Progenitor cell of endocrine pancreas (in vitro differentiated cells): ENCODE data around the gene LRFN5. TPM values are rescaled to one million over a fixed set of nuclear protein-coding genes. Genes with fewer than 3 reads are reported as not detected.

Source experiments
- DNase-seq: peaks from one replicate; pipeline ENCODE4 v3.0.0; 2021; ENCODE audit warnings: low spot score; ENCODE audit not compliant: unreplicated experiment
- H3K27ac Mint-ChIP-seq: 2 replicates; pipeline ENCODE4 v1.8.0; 2021; ENCODE audit warnings: mild to moderate bottlenecking, moderate library complexity, mixed read lengths
- H3K27me3 Mint-ChIP-seq: 2 replicates; pipeline ENCODE4 v1.8.0; 2021; ENCODE audit warnings: mixed read lengths
- H3K36me3 Mint-ChIP-seq: 2 replicates; pipeline ENCODE4 v1.8.0; 2022; ENCODE audit warnings: mixed read lengths; ENCODE audit not compliant: insufficient read depth
- H3K4me1 Mint-ChIP-seq: 2 replicates; pipeline ENCODE4 v1.8.0; 2021; ENCODE audit warnings: low read depth, mixed read lengths
- H3K4me3 Mint-ChIP-seq: 2 replicates; pipeline ENCODE4 v1.8.0; 2021; ENCODE audit warnings: low read depth, mild to moderate bottlenecking, moderate library complexity, mixed read lengths
- H3K9me3 Mint-ChIP-seq: 2 replicates; pipeline ENCODE4 v1.8.0; 2021; ENCODE audit warnings: low read depth, mixed read lengths
- CTCF ChIP-seq: fragments of 200-600 bp; sonication (generic); IDR thresholded peaks from one replicate; pipeline ENCODE4 v1.5.0; 2021; ENCODE audit warnings: antibody characterized with exemption, mild to moderate bottlenecking; ENCODE audit not compliant: unreplicated experiment
- total RNA-seq: library from RNA; stranded (reverse); gene quantifications from 2 replicates; pipeline ENCODE4 v1.2.1, GENCODE V29; 2021

The LRFN5 gene
- total RNA-seq, 1 donor from 2014 or later: 0.46 TPM

GRCh38 chr14:41758011-41758665 lies 151.5 kb downstream of the LRFN5 start:
- H3K4me3 Mint-ChIP-seq: no peak overlapping the region
- H3K36me3 Mint-ChIP-seq: no peaks in the 10 kb centered on the region
- no peaks in the 10 kb centered on the region for H3K4me1 Mint-ChIP-seq
- H3K27me3 Mint-ChIP-seq: no peaks in the 10 kb centered on the region
- no peak for TF ChIP-seq CTCF
- no peak overlapping the region for H3K27ac Mint-ChIP-seq
- DNase-seq: no peak
- peaks cover 10% of the 10 kb centered on the region for H3K9me3 Mint-ChIP-seq

GRCh38 chr14:41761204-41761603 lies 154.5 kb downstream of the LRFN5 start:
- no peak overlapping the region for H3K4me3 Mint-ChIP-seq
- no peak for TF ChIP-seq CTCF
- no peak for DNase-seq
- no peaks in the 10 kb centered on the region for H3K27me3 Mint-ChIP-seq
- no peak overlapping the region for H3K27ac Mint-ChIP-seq
- H3K36me3 Mint-ChIP-seq: no peaks in the 10 kb centered on the region
- H3K4me1 Mint-ChIP-seq: no peaks in the 10 kb centered on the region
- peaks cover 3% of the 10 kb centered on the region for H3K9me3 Mint-ChIP-seq

GRCh38 chr14:41766772-41767171 lies 160.1 kb downstream of the LRFN5 start:
- Mint-ChIP-seq H3K27me3 (no peaks in the 10 kb centered on the region), H3K4me3 (no peak overlapping the region), H3K27ac (no peak overlapping the region), H3K9me3 (no peaks in the 10 kb centered on the region), H3K4me1 (peaks cover 7% of the 10 kb centered on the region), H3K36me3 (no peaks in the 10 kb centered on the region)
- DNase-seq: no peak
- TF ChIP-seq CTCF: no peak

DNA sequence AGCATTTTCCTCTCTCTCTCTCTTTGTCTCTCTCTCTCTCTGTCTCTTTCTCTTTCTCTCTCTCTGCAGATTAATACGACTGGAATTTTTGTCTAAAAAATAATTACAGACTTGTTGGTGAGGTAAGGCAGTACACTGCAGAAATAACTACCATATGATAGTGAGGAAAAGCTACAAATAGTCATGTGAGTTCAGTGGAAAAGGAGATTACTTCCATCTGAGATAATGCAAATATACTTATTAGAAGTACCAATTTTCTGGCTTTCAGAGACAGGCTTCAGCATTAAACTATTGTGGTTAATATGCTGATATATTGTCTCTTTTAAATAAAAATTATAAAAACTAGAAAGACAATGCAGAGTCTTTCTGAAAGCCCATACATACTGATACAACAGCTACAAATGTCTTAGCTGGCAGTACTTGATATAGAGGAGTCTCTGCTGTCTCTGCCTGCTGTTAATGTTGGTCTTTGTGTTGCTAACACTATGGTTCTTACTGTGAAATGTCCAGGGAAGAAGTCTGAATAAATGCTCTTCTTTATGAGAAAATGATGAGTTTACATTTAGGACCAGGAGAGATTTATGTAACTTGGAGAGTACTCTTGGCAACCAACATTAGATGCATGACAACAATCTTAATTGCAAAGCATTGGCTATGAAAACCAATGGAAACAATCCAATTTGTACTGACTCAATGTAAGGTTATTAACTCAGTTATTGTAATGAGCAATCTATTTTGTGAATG lies 167.0 kb downstream of the LRFN5 start:
- H3K27ac Mint-ChIP-seq: no peak overlapping the region
- peaks cover 3% of the 10 kb centered on the region for H3K4me1 Mint-ChIP-seq
- H3K36me3 Mint-ChIP-seq: no peaks in the 10 kb centered on the region
- no peak overlapping the region for H3K4me3 Mint-ChIP-seq
- H3K9me3 Mint-ChIP-seq: peaks cover 3% of the 10 kb centered on the region
- no peak for TF ChIP-seq CTCF
- DNase-seq: no peak
- H3K27me3 Mint-ChIP-seq: no peaks in the 10 kb centered on the region

DNA sequence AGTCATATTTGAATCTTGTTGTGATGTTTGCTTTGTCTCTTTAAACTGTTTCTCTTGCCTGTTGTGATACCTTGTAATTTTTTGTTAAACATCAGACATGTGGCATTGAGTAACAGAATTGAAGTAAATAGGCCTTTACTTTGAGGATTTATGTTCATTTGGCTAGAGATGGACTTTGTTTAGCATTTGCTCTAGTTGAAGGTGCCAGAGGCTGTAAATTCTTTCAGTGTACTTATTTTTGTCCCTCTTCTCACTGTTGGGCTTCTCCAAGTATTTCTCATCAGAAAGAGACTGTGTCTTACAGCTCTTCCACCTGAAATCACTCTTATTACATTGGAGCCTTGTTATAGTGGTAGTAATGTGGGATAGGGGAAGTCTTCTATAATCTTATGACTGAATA lies 175.8 kb downstream of the LRFN5 start:
- no peak for DNase-seq
- H3K4me3 Mint-ChIP-seq: no peak overlapping the region
- H3K4me1 Mint-ChIP-seq: no peaks in the 10 kb centered on the region
- no peak overlapping the region for H3K27ac Mint-ChIP-seq
- no peaks in the 10 kb centered on the region for H3K9me3 Mint-ChIP-seq
- H3K27me3 Mint-ChIP-seq: no peaks in the 10 kb centered on the region
- no peak for TF ChIP-seq CTCF
- no peaks in the 10 kb centered on the region for H3K36me3 Mint-ChIP-seq
